PC-3 (cell line): ENCODE measurements around the gene C12orf60. TPM values are rescaled to one million over a fixed set of nuclear protein-coding genes. Genes with fewer than 3 reads are reported as not detected.

Experiments used
- ATAC-seq: fragments of 200-7000 bp; cut with Tn5 transposase; 2 replicates; pipeline ENCODE4 v1.9.1; 2020; ENCODE audit warnings: mild to moderate bottlenecking, moderate library complexity
- BruUV-seq: library from RNA; stranded (reverse); fragments of 400-500 nt; replicated peaks from 2 replicates; lab custom pipeline; 2021; lab: Mats Ljungman, UMichigan
- CTCF ChIA-PET: fragments of 300-600 bp; sonication (Branson Sonifier 250); formaldehyde crosslinking; loops from one replicate; lab custom pipeline; 2022; ENCODE audit warnings: antibody characterized with exemption; lab: Charles Lee
- POLR2A ChIA-PET: fragments of 300-600 bp; sonication (Branson Sonifier 250); formaldehyde crosslinking; loops from one replicate; lab custom pipeline; 2022; ENCODE audit warnings: antibody characterized with exemption; ENCODE audit not compliant: unreplicated experiment; lab: Charles Lee
- DNase-seq: peaks from one replicate; pipeline ENCODE4 v3.0.0-alpha.2; 2015
- H2AFZ ChIP-seq: fragments of 300-600 bp; sonication (generic); 2 replicates; pipeline ENCODE4 v1.6.0; 2016; ENCODE audit warnings: antibody characterized with exemption, low read length
- H3F3A ChIP-seq: fragments of 300-600 bp; sonication (generic); one replicate; pipeline ENCODE4 v1.6.0; 2017; ENCODE audit warnings: antibody characterized with exemption, low read length, control low read depth, mild to moderate bottlenecking; ENCODE audit not compliant: unreplicated experiment
- H3K27ac ChIP-seq: fragments of 300-600 bp; sonication (generic); 2 replicates; pipeline ENCODE4 v1.5.1; 2016; ENCODE audit warnings: mild to moderate bottlenecking, low read length
- H3K27me3 ChIP-seq: fragments of 300-600 bp; sonication (generic); 2 replicates; pipeline ENCODE4 v1.6.1; 2016; ENCODE audit warnings: low read length, mixed read lengths
- H3K36me3 ChIP-seq: fragments of 300-600 bp; sonication (generic); 2 replicates; pipeline ENCODE4 v1.6.1; 2016; ENCODE audit warnings: low read depth, mixed run types, low read length, mixed read lengths
- H3K4me1 ChIP-seq: fragments of 300-600 bp; sonication (generic); 2 replicates; pipeline ENCODE4 v1.5.1; 2016; ENCODE audit warnings: low read length; ENCODE audit not compliant: insufficient read depth
- H3K4me2 ChIP-seq: fragments of 300-600 bp; sonication (generic); 2 replicates; pipeline ENCODE4 v1.6.0; 2016; ENCODE audit warnings: low read length
- H3K4me3 ChIP-seq: fragments of 300-600 bp; sonication (generic); 2 replicates; pipeline ENCODE4 v1.5.1; 2016; ENCODE audit warnings: mild to moderate bottlenecking, low read length, mixed read lengths
- H3K79me2 ChIP-seq: fragments of 300-600 bp; sonication (generic); 2 replicates; pipeline ENCODE4 v1.6.1; 2017; ENCODE audit warnings: low read length, mixed read lengths
- H3K9ac ChIP-seq: fragments of 300-600 bp; sonication (generic); 2 replicates; pipeline ENCODE4 v1.6.0; 2016; ENCODE audit warnings: mild to moderate bottlenecking, low read length
- H3K9me2 ChIP-seq: fragments of 300-600 bp; sonication (generic); replicated peaks from 2 replicates; pipeline ENCODE4 v1.6.1; 2016; ENCODE audit warnings: mixed run types, low read length, mixed read lengths
- H3K9me3 ChIP-seq: fragments of 300-600 bp; sonication (generic); 2 replicates; pipeline ENCODE4 v1.6.1; 2016; ENCODE audit warnings: low read length, mixed read lengths
- H4K20me1 ChIP-seq: fragments of 300-600 bp; sonication (generic); 2 replicates; pipeline ENCODE4 v1.6.1; 2016; ENCODE audit warnings: low read length, mixed read lengths
- EZH2 ChIP-seq: fragments of 300-600 bp; sonication (generic); IDR thresholded peaks from one replicate; pipeline ENCODE4 v1.6.1; 2017; ENCODE audit warnings: antibody characterized with exemption, mild to moderate bottlenecking, low read length; ENCODE audit not compliant: unreplicated experiment
- EZH2phosphoT487 ChIP-seq: fragments of 300-600 bp; sonication (generic); IDR thresholded peaks from 2 replicates; pipeline ENCODE4 v1.6.1; 2018; ENCODE audit warnings: mild to moderate bottlenecking, antibody characterized with exemption, low read length, borderline replicate concordance
- intact Hi-C: fragments of 100-400 bp; cut with micrococcal nuclease; formaldehyde crosslinking; loops from 2 replicates; pipeline ENCODE4 v1.9.0; 2023
- total RNA-seq: library from RNA; depleted of rRNA; stranded (reverse); fragments of >200 nt; gene quantifications from 2 replicates; pipeline ENCODE4 v1.2.3, GENCODE V29; 2014
- TF ChIP-seq, protein P1 (sequence below): fragments of 300-600 bp; sonication (generic); conservative IDR thresholded peaks from 2 replicates; pipeline ENCODE4 v1.5.1; 2017; ENCODE audit warnings: antibody characterized with exemption, low read depth, mild to moderate bottlenecking, low read length

C12orf60 gene
- total RNA-seq, 1 experiment from 2014 or later = 0.47 TPM

DNA sequence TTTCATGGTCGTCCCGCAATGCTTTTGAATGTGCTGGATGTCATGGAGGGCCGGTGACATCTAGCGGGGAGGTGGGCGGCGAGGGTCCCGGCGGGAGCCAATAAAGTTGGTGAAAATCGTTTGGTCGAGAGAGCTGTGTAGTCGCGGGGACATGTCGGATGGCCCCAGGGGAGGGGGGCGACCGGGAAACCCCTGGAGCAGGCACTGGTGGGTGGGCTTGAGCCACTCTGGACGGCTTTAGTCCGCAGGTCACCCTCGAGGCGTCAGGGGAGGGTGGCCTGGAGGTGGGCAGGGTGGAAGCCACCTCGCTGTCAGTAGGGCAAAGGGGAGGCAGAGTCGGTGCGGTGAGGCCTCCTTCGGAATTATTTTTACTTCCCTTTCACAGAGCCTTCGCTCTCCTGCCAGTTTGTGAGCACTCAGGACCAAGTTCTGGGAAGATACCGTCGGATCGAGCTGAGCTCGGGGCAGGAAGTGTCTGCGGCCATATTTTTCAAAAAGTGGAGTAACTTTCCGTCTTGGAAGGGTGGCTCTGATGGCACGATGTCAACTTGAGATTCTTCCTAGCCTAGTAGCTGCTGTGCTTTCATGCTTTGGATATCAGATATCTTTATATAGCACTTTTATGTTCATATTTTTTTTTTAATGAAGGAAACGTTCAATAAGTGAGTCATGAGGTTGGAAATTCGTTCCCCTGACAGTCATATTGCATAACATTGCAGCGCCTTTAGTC lies 28.4 kb upstream of the C12orf60 start:
- CTCF ChIA-PET = interaction anchor here (0.6 kb wide), 1 partner anchor 1869 kb away, joined by 5 read pairs; no protein-coding TSS in a partner anchor
- H3K36me3 ChIP-seq = no peaks in the 10 kb centered on the region

DNA sequence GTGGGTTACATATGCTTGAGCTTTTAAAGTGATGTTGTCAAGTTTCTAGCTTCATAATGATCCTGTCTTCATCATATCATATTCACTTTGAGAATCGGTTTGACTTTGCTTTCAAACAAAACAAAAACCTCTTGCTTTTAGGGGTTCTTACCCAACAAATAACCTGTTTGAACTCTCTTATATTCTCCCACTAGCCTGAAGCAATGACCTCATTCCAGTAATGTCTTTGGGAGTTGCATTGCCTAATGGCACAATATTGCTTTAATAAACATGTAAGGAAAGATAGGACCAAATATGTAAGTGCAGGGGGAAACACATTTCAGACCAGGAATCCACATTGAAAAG lies 27.9 kb upstream of the C12orf60 start:
- DNase-seq (no peak), ATAC-seq (no peak)
- Histone ChIP-seq H3K4me2 (peak overlapping the region; percentile 89), H3K9ac (peak overlapping the region; percentile 78), H4K20me1 (no peaks in the 10 kb centered on the region), H3K79me2 (peaks cover 25% of the 10 kb centered on the region), H2AFZ (peak overlapping the region; percentile 69; the same call in 1 of the 2 replicates), H3K4me1 (peaks cover 37% of the 10 kb centered on the region), H3K4me3 (peak overlapping the region; percentile 92), H3K9me2 (no peaks in the 10 kb centered on the region), H3K36me3 (no peaks in the 10 kb centered on the region), H3K27me3 (no peaks in the 10 kb centered on the region), H3K27ac (peak overlapping the region; percentile 49; the same call in 1 of the 2 replicates), H3K9me3 (no peaks in the 10 kb centered on the region), H3F3A (no peaks in the 10 kb centered on the region)
- intact Hi-C loops = loop anchor here (2.0 kb wide), 1 partner anchor 69 kb away; no protein-coding TSS in a partner anchor
- TF ChIP-seq EZH2 (no peak), EZH2phosphoT487 (no peak)
- TF ChIP-seq, protein P1, sequence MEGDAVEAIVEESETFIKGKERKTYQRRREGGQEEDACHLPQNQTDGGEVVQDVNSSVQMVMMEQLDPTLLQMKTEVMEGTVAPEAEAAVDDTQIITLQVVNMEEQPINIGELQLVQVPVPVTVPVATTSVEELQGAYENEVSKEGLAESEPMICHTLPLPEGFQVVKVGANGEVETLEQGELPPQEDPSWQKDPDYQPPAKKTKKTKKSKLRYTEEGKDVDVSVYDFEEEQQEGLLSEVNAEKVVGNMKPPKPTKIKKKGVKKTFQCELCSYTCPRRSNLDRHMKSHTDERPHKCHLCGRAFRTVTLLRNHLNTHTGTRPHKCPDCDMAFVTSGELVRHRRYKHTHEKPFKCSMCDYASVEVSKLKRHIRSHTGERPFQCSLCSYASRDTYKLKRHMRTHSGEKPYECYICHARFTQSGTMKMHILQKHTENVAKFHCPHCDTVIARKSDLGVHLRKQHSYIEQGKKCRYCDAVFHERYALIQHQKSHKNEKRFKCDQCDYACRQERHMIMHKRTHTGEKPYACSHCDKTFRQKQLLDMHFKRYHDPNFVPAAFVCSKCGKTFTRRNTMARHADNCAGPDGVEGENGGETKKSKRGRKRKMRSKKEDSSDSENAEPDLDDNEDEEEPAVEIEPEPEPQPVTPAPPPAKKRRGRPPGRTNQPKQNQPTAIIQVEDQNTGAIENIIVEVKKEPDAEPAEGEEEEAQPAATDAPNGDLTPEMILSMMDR = no peak
- CTCF ChIA-PET = interaction anchor here (0.6 kb wide), 1 partner anchor 1870 kb away, joined by 5 read pairs; no protein-coding TSS in a partner anchor
- no TSS peak for BruUV-seq
- POLR2A ChIA-PET = interaction anchor here (0.6 to 1.1 kb wide), 4 partner anchors 27 to 444 kb away, joined by 3 to 8 read pairs (median 5); partner anchors contain the start of gene C12orf60

More for the DNA sequence above, 28.4 kb upstream of the C12orf60 start:
- no peaks in the 10 kb centered on the region for H3K9me3 ChIP-seq
- peak overlapping the region; percentile 78 for H3K9ac ChIP-seq
- BruUV-seq = no TSS peak
- H3F3A ChIP-seq = no peaks in the 10 kb centered on the region
- TF ChIP-seq, protein P1 = no peak
- TF ChIP-seq EZH2phosphoT487 = no peak
- TF ChIP-seq EZH2 = no peak
- peaks cover 31% of the 10 kb centered on the region for H3K79me2 ChIP-seq
- H3K27me3 ChIP-seq = no peaks in the 10 kb centered on the region
- DNase-seq = peak; percentile 37
- H4K20me1 ChIP-seq = no peaks in the 10 kb centered on the region
- POLR2A ChIA-PET = interaction anchor here (0.6 to 1.1 kb wide), 4 partner anchors 27 to 444 kb away, joined by 3 to 8 read pairs (median 5); partner anchors contain the start of gene C12orf60
- peak overlapping the region; percentile 89 for H3K4me2 ChIP-seq
- H3K4me3 ChIP-seq = peak overlapping the region; percentile 92
- peak; percentile 3 for ATAC-seq
- H2AFZ ChIP-seq = peak overlapping the region; percentile 69; the same call in 1 of the 2 replicates
- H3K27ac ChIP-seq = peak overlapping the region; percentile 49
- intact Hi-C loops = loop anchor here (2.0 kb wide), 1 partner anchor 70 kb away; no protein-coding TSS in a partner anchor
- H3K9me2 ChIP-seq = no peaks in the 10 kb centered on the region
- peaks cover 37% of the 10 kb centered on the region for H3K4me1 ChIP-seq
